HG03139 (cell line): ENCODE measurements around the gene RAB3D.

Experiments
- ATAC-seq: cut with Tn5 transposase; IDR thresholded peaks from one replicate; pipeline ENCODE4 v1.9.1; 2021; ENCODE audit not compliant: unreplicated experiment

Gene RAB3D

DNA sequence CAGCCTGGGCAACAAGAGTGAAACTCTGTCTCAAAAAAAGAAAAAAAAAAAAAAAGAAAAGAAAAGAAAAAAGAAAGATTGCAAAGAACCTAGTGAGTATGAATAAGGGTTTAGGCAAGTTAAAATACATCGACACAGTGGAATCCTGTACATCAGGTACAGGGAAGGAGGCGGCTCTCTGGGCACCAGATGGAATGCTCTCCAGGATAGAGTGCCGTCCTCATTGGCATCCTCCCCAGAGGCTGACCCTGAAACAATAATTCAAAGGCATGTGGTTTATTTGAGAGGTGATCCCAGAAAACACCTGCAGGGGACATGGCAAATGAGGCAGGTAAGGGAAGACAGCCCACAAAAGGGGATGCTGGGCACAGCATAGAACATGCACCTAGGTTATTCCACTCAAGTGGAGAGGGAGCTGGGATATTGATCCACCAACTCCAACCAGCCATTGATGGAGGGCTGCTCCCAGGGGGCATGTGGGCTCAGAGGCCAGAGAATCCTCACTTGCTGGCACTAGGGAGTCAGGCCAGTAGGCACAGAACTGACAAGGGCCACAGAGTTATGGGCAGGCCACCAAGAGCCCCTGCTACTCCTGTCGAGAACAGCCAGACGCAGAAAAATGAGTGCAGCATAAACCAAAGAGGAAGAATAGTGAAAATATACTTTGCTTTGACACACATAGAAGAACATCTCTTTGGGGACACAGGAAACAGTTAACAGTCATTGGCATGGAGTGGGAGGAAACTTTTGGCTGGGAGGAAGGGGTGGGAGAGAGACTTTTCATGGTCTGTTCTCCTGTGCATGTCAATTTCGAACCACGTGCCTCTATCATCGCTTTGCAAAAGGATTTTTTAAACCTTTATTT is 39.3 kb downstream of the RAB3D start:
- ATAC-seq: no peak

DNA sequence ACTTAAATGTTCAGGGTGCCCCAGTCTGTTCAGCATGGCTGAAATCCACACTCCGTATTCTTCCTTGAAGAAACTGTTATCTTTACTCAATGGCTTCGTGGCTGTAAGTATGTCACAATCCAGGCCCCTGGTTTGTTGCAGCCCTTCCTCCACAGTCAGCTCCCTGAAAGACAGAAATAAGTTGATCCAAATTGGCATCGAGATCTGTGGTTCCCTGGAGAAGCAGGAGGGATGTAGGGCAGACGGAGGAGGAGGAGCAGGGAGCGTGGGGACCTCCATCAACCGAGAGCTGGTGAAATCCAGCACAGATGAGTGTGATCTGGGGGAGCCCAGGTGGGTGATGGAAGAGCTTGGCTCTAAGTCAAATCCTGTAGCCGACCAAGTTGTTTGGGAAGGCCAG is 43.2 kb downstream of the RAB3D start:
- ATAC-seq: no peak

GRCh38 chr19:11295665-11296245 is 43.7 kb downstream of the RAB3D start, which contains the start of gene TSPAN16:
Gene TSPAN16, plus strand, starts transcription at chr19:11296160. Its CDS starts 138 bp downstream, at chr19:11296298.
- ATAC-seq: no peak

GRCh38 chr19:11295180-11295579 is 44.3 kb downstream of the RAB3D start:
- no peak for ATAC-seq

DNA sequence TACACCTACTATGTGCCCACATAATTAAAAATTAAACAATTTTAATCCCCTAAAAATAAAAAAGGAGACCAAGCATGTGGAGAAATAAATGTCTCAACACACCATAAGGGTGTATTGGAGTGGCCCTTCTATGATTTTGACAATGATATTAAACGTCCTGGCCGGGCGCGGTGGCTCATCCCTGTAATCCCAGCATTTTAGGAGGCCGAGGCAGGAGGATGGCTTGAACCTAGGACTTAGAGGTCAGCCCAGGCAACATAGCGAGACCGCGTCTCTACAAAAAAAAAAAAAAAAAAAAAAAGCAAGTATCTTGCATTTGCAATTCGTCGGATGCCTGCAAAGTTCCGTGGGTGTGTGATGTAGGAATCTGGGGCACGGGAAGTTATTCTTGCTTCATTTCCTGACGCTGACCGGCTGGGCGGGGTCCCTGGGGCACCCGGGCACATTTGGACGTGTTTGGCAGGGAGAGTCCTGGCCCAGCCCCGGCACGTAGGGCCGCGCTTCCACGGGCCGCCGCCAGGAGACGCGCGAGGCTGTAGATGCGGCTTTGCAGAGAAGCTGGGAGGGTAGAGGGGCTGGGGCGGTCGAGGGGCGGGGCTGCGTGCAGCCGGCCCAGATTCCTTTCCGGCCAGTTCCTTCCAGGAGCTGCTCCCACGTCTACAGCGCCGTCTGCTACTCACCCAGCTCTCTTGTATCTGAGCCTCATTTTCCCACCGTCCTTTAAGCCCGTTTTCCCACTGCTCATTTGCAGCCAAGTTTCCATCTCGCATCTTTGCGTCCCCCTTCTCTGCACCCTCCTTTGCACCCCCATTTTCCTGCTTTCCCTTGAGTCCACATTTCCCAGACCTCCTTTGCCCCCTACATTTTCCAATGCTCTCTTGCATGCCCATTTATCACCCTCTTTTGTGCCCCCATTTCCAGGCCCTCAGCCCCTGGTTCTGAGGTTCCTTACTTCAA is 45.7 kb downstream of the RAB3D start:
- ATAC-seq: peak; percentile 60

- no peak for ATAC-seq
Measured at GRCh38 chr19:11291991-11292390, 47.5 kb downstream of the RAB3D start.

DNA sequence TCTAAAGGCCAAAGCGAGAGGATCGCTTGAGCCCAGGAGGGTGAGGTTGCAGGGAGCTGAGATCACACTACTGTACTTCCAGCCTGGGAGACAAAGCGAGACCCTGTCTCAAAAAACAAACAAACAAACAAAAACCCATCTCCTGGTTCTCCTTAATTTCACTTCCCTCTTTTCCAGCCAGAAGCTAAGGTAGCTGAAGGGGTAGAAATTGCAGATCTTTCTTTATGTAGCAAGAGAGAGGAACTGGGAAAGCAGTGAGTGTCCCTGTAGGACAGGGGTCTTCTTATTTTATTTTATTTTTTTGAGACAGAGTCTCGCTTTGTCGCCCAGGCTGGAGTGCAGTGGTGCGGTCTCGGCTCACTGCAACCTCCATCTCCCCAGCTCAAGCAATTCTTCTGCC is 48.0 kb downstream of the RAB3D start:
- ATAC-seq: no peak

- ATAC-seq: no peak
Measured at GRCh38 chr19:11290256-11290655, 49.2 kb downstream of the RAB3D start.

DNA sequence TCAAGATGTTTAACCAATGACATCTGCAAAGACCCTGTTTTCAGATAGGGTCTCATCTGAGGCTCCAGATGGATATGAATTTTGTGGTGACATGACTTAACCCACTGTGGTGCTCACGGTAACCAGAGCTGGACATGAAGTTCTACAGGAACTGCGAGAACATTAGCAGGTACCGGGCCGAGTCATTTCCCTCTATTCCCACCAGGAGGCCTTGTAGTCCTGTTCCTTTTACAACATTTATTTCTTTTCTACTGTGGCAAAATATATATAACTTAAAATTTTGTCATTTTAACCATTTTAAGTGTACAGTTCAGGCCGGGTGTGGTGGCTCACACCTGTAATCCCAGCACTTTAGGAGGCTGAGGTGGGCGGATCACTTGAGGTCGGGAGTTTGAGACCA is 51.1 kb downstream of the RAB3D start:
- ATAC-seq: no peak

GRCh38 chr19:11286312-11286974 is 53.0 kb downstream of the RAB3D start:
- no peak for ATAC-seq

DNA sequence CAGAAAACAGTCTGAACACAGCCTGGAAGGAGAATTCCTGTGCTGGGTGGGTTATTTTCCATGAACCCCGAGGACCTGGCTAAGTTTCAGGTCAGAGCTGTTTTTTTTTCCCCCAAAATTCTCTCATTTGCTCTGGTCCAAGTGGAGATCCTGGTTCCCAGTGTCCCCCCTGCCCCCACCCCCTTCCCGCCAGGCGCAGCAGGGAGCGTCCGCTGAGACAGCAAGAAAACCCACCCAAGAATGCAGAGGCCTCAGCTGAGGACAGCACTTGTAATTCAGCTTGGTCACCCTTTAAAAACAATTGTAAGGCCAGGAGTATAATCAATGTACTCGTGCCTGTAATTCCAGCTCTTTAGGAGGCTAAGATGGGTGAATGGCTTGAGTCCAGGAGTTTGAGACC is 54.9 kb downstream of the RAB3D start:
- ATAC-seq: no peak

DNA sequence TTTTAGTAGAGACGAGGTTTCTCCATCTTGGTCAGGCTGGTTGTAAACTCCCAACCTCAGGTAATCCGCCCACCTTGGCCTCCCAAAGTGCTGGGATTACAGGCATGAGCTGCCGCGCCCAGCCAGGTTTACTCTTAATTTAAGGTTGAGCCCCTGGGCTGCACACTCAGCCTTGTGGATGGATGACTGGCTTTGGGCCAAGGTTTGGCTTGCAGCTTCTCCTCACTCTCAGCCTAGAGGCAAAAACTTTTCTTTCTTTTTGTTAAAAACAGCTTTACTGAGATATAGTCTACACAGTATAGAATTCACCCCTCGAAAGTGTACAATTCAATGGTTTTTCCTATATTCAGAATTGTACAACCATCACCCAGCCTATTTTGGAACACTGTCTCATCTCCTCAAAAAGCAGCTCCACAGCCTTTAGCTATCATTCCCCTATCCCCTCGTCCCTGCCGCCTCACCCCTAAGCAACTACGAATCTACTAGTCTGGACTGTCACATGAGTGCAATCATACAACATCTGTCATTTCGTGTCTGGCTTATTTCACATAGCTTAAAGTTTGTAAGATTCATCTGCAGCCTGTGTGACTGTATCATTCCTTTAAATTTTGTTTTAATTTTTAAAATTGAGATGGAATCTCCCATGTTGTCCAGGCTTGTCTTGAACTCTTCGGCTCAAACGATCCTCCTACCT is 58.0 kb downstream of the RAB3D start:
- no peak for ATAC-seq

- ATAC-seq: no peak
Measured at GRCh38 chr19:11279505-11280236, 59.8 kb downstream of the RAB3D start.

DNA sequence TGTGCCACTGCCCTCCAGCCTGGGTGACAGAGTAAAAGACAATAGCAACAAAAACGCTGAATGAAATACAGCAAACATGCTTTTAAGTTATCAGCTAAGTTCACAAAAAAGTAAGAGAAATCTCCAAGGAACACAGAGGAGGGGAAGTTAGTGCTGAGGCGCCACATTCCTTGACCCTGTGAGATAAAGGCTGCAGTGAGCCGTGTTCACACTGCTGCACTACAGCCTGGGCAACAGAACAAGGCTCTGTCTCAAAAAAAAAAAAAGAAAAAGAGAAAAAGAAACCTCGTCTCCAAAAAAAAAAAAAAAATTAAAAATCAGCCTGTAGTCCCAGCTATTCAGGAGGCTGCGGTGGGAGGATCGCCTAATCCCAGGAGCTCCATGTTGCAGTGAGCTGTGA is 60.8 kb downstream of the RAB3D start:
- ATAC-seq: no peak

GRCh38 chr19:11274533-11275086 is 64.8 kb downstream of the RAB3D start:
- ATAC-seq: no peak

DNA sequence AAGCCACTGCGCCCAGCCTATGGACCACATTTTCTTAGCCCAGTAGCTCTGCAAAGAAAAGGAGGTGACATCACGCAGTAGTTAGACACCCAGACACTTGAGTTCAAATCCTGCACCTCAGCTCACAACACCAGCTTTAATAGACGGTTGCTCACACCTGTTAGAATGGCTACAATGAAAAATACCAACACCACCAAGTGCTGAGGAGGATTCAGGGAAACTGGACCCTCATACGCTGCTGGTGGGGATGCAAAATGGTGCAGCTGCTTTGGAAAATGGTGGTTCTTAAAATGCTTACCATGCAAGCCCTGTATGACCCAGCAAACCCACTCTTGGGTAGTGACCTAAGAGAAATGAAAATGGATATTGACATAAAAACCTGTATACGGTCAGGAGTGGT is 65.5 kb downstream of the RAB3D start:
- ATAC-seq: no peak

- ATAC-seq: no peak
Measured at GRCh38 chr19:11273296-11273695, 66.2 kb downstream of the RAB3D start.
